ENCODE measurements around the gene HSPA12B.

DNA sequence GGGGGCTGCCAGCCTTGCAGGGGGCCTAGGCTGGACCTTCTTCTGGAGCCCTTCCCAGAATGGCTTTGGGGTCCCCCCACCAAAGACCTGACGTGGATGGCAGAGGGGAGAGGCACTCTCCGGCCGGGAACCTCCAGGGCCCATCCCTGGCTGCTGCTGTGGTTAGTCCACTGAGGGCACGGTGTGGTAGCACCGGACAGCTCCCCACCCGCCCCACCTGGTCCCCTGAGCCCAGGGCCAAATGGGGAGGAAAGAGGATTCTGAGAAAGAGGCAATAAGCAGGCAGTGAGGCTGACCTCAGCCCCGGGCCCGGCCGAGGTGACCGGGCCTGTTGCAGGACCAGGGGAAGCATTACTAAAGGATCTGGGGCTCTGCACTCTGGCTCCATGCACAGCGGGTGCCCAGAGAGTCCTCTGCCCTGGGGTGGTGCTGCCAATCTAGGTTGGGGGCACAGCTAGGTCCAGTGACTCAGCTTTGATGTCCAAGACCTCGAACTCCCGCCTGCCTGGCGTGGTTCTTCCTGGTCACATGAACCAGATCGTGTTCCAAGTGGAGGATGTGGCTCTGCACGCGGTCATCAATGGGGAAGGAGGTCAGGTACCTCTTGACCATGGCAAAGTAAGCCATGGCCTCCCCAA is 51.9 kb downstream of the HSPA12B start:
- TF ChIP-seq EZH2 (IDR thresholded peaks at IDR 0.05) (no peak), POLR2AphosphoS5 (IDR thresholded peaks at IDR 0.05; ENCODE audit: borderline replicate concordance, low read depth, low read length) (no peak), FOXP2 (optimal IDR thresholded peaks at IDR 0.05; ENCODE audit: control extremely low read depth, extremely low read length, insufficient read depth) (no peak)
